Stomach (tissue), 4 donors: Measurements from ENCODE around the gene AKAP6.

Experiments used
- POLR2AphosphoS5 ChIP-seq, 3 donors: sonication (generic); formaldehyde crosslinking; IDR thresholded peaks; one replicate each; pipeline ENCODE4 v1.6.1; 2016; ENCODE audit warnings: antibody characterized with exemption in 3 of 3
- TF ChIP-seq, protein P1 (sequence below), 7 experiments: fragments of 450-650 bp in 4 of 7; fragments of 200-600 bp in 3 of 7; sonication (generic) in 3 of 7; IDR thresholded peaks; one replicate each; pipeline ENCODE4 v1.5.1; 2016 to 2019; ENCODE audit warnings: antibody characterized with exemption in 7 of 7, control low read depth in 2 of 7, mild to moderate bottlenecking in 1 of 7

GRCh38 chr14:32786886-32787285, 457.8 kb downstream of the AKAP6 start:
- TF ChIP-seq, protein P1, sequence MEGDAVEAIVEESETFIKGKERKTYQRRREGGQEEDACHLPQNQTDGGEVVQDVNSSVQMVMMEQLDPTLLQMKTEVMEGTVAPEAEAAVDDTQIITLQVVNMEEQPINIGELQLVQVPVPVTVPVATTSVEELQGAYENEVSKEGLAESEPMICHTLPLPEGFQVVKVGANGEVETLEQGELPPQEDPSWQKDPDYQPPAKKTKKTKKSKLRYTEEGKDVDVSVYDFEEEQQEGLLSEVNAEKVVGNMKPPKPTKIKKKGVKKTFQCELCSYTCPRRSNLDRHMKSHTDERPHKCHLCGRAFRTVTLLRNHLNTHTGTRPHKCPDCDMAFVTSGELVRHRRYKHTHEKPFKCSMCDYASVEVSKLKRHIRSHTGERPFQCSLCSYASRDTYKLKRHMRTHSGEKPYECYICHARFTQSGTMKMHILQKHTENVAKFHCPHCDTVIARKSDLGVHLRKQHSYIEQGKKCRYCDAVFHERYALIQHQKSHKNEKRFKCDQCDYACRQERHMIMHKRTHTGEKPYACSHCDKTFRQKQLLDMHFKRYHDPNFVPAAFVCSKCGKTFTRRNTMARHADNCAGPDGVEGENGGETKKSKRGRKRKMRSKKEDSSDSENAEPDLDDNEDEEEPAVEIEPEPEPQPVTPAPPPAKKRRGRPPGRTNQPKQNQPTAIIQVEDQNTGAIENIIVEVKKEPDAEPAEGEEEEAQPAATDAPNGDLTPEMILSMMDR (IDR thresholded peaks at IDR 0.05) = no peak
- TF ChIP-seq POLR2AphosphoS5 (IDR thresholded peaks at IDR 0.05) = no peak
